BJ (cell line): Measurements from ENCODE around the gene SNCG. TPM values are rescaled to one million over a fixed set of nuclear protein-coding genes. Genes with fewer than 3 reads are reported as not detected.
"Not testable (repeated sequence)": the region's sequence is repeated elsewhere in the genome, so short reads cannot be mapped to it uniquely, and the experiment has no call there.

ENCODE experiments used
- CTCF ChIA-PET: fragments of 350-600 bp; formaldehyde crosslinking; extraction: SDS; loops from one replicate; lab custom pipeline; 2021; ENCODE audit warnings: antibody characterized with exemption, inconsistent platforms; lab: Yijun Ruan, JAX
- POLR2A ChIA-PET: fragments of 300-600 bp; sonication (Branson Sonifier 250); formaldehyde crosslinking; extraction: SDS; loops from one replicate; lab custom pipeline; 2021; ENCODE audit warnings: antibody characterized with exemption; lab: Charles Lee
- DNase-seq: peaks from one replicate; pipeline ENCODE4 v3.0.0-alpha.2; 2011; ENCODE audit warnings: low read depth
- H3K27me3 ChIP-seq: 2 replicates; pipeline ENCODE4 v1.6.0; 2011; ENCODE audit warnings: low read length; ENCODE audit not compliant: control insufficient read depth, insufficient read depth
- H3K36me3 ChIP-seq: 2 replicates; pipeline ENCODE4 v1.5.1; 2011; ENCODE audit warnings: low read length; ENCODE audit not compliant: control insufficient read depth, insufficient read depth
- H3K4me3 ChIP-seq: 2 replicates; pipeline ENCODE4 v1.5.1; 2011; ENCODE audit warnings: low read depth, mild to moderate bottlenecking, control low read depth, low read length
- CTCF ChIP-seq: IDR thresholded peaks from 2 replicates; pipeline ENCODE4 v1.5.1; 2011; ENCODE audit warnings: low read depth, mild to moderate bottlenecking, control low read depth, inconsistent platforms, low read length, moderate library complexity; ENCODE audit not compliant: insufficient read depth
- polyA plus RNA-seq: library from polyadenylated mRNA; depleted of rRNA; stranded (reverse); fragments of >200 nt; gene quantifications from 2 replicates; pipeline ENCODE4 v1.2.3, GENCODE V29; 2011

Gene SNCG
- polyA plus RNA-seq, 1 experiment, result 9.7 TPM

DNA sequence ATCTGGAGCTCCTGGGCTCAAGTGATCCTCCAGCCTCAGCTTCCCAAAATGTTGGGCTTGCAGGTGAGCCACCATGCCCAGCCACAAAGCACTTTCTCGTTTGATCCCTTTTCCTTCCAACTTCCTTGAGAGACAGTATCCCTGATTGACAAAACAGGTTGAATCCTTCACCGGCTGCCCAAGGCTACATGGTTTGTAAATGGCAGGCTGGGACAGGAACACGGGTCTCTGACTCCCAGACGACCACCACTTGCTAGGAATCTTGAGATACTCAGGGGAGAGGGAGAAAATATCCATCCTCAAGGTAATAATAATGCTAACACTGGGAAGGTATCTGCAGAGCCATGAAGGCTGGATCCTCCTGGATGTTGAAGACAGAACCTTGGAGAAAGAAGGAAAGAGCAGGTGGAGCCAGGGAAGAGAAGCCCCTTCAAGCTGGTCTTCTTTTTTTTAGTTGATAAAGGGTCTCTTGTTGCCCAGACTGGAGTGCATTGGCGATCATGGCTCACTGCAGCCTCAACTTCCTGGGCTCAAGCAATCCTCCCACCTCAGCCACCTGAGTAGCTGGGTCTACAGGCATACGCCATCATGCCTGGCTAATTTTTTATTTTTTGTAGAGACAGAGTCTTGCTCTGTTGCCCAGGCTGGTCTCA lies 20.8 kb upstream of the SNCG start:
- CTCF ChIA-PET, result interaction anchor here (0.6 to 15.4 kb wide), 9 partner anchors 10 to 253 kb away, joined by 3 to 346 read pairs (median 5); partner anchors contain the start of genes ADIRF, MMRN2 and SNCG
- H3K27me3 ChIP-seq, result no peaks in the 10 kb centered on the region
- no peaks in the 10 kb centered on the region for H3K36me3 ChIP-seq
- POLR2A ChIA-PET, result no interaction called here
- no peak for TF ChIP-seq CTCF
- H3K4me3 ChIP-seq, result no peak overlapping the region
- no peak for DNase-seq

DNA sequence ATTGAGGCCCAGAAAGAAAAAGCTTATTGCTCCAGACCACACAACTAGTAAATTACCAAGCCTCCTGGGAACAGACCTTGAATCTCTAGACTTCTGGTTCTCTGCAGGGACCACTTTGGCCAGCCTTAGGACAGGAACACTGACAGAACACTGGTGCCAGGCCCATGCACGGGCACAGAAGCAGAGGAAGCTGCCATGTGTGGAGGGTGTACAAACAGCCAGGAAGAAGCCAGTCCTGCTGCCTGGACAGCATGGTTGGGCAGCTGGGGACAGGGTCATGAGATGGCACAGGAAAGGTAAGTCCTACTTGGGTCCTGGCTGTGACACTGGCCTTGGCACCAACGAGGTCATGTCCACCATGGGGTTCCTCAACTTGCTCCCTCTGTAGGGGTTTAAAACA lies 20.1 kb upstream of the SNCG start:
- no peak for TF ChIP-seq CTCF
- ChIA-PET POLR2A (no interaction called here), CTCF (interaction anchor here (0.6 to 15.4 kb wide), 14 partner anchors 9 to 486 kb away, joined by 3 to 346 read pairs (median 5); partner anchors contain the start of genes ADIRF, MMRN2 and SNCG)
- no peaks in the 10 kb centered on the region for H3K36me3 ChIP-seq
- no peak overlapping the region for H3K4me3 ChIP-seq
- no peaks in the 10 kb centered on the region for H3K27me3 ChIP-seq
- no peak for DNase-seq

GRCh38 chr10:86940076-86940475 lies 18.3 kb upstream of the SNCG start:
- not testable (repeated sequence) for DNase-seq, H3K36me3 ChIP-seq, H3K27me3 ChIP-seq, H3K4me3 ChIP-seq
- CTCF ChIA-PET, result interaction anchor here (0.6 to 15.4 kb wide), 12 partner anchors 8 to 342 kb away, joined by 3 to 346 read pairs (median 4); partner anchors contain the start of genes ADIRF, MMRN2 and SNCG
- POLR2A ChIA-PET, result interaction anchor here (0.6 kb wide), 1 partner anchor 1291 kb away, joined by 7 read pairs; no protein-coding TSS in a partner anchor

DNA sequence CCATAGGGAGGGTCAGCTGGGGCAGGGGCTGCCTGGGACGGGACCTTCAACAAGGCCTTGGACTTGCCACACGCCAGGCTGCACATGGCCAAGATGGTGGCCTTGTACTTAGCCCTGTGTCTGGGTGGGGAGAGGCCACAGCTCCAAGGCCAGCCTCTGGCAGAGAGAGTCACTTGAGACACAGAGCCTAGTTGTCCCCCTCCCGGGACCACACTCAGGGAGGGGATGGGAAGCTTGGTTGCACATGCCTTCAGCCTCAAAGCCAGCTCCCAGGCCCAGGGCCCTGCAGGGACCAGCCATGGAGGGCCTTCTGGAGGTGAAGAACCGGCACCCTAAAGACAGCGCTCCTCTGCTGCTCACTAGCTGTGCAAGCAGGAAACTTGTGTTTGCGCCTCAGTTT lies 17.7 kb upstream of the SNCG start:
- Histone ChIP-seq H3K36me3 (no peaks in the 10 kb centered on the region), H3K27me3 (no peaks in the 10 kb centered on the region), H3K4me3 (no peak overlapping the region)
- DNase-seq, result no peak
- ChIA-PET CTCF (interaction anchor here (3.2 to 15.4 kb wide), 2 partner anchors 10 to 21 kb away, joined by 14 to 346 read pairs; partner anchors contain the start of genes ADIRF, MMRN2 and SNCG), POLR2A (no interaction called here)
- TF ChIP-seq CTCF, result no peak

- no peak for DNase-seq
- Histone ChIP-seq H3K4me3 (no peak overlapping the region), H3K36me3 (no peaks in the 10 kb centered on the region), H3K27me3 (no peaks in the 10 kb centered on the region)
- CTCF ChIA-PET, result interaction anchor here (3.2 to 15.4 kb wide), 2 partner anchors 9 to 20 kb away, joined by 14 to 346 read pairs; partner anchors contain the start of genes ADIRF, MMRN2 and SNCG
- POLR2A ChIA-PET, result no interaction called here
- no peak for TF ChIP-seq CTCF
Measured at GRCh38 chr10:86941426-86941825, 17.0 kb upstream of the SNCG start.
